Measurements from ENCODE around the gene LCN6.
A peak's percentile ranks its signal among the peaks of the same experiment; 100 is the strongest.

DNA sequence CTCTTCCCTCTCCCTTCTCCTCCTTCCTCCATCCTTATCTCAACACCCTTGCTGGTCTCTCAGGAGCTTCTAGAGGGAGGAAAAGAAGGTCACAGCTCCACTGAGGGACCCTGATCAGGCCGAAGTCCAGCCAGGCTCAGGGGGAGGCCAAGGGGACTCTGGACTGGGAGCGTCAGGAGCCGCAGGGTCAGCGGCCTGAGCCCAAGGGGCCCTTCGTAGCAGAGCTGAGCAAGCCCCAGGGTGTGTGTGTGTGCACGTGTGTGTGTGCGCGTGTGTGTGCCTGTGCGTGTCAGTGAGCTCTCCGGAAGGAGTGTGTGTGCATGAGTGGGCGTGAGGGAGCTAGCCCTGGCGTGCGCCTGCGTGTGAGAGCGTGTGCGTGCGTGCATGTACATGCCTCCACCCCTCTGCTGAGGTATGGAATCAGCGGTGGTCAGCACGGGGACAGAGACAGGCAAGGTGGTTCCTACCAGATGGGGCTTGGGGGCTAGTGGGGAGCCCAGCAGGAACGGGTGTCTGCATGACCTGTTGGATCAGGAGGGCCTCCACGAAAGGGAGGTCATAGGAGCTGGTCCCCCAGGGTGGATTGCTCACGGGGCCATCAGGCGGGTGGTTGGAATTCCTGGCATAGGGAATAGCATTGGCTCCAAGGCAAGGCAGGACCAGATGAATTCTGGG lies 51.0 kb downstream of the LCN6 start:
- TF ChIP-seq, protein P1, sequence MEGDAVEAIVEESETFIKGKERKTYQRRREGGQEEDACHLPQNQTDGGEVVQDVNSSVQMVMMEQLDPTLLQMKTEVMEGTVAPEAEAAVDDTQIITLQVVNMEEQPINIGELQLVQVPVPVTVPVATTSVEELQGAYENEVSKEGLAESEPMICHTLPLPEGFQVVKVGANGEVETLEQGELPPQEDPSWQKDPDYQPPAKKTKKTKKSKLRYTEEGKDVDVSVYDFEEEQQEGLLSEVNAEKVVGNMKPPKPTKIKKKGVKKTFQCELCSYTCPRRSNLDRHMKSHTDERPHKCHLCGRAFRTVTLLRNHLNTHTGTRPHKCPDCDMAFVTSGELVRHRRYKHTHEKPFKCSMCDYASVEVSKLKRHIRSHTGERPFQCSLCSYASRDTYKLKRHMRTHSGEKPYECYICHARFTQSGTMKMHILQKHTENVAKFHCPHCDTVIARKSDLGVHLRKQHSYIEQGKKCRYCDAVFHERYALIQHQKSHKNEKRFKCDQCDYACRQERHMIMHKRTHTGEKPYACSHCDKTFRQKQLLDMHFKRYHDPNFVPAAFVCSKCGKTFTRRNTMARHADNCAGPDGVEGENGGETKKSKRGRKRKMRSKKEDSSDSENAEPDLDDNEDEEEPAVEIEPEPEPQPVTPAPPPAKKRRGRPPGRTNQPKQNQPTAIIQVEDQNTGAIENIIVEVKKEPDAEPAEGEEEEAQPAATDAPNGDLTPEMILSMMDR (IDR thresholded peaks at IDR 0.05) = peak in 1 of 3 donors; percentile 59
- TF ChIP-seq POLR2A (IDR thresholded peaks at IDR 0.05) = no peak
